IPS-18c (cell line): Measurements from ENCODE around the gene SMPD1.
"Not testable (repeated sequence)": the region's sequence is repeated elsewhere in the genome, so short reads cannot be mapped to it uniquely, and the experiment has no call there.

Source experiments
- H3K4me3 ChIP-seq: 2 replicates; pipeline ENCODE4 v1.7.0; 2013; ENCODE audit warnings: low read depth, mild to moderate bottlenecking, low read length, moderate library complexity; ENCODE audit not compliant: insufficient read depth
- H3K9me3 ChIP-seq: one replicate; pipeline ENCODE4 v1.6.1; 2013; ENCODE audit warnings: mild to moderate bottlenecking, low read length, moderate library complexity; ENCODE audit not compliant: control insufficient read depth, insufficient read depth

The SMPD1 gene

DNA sequence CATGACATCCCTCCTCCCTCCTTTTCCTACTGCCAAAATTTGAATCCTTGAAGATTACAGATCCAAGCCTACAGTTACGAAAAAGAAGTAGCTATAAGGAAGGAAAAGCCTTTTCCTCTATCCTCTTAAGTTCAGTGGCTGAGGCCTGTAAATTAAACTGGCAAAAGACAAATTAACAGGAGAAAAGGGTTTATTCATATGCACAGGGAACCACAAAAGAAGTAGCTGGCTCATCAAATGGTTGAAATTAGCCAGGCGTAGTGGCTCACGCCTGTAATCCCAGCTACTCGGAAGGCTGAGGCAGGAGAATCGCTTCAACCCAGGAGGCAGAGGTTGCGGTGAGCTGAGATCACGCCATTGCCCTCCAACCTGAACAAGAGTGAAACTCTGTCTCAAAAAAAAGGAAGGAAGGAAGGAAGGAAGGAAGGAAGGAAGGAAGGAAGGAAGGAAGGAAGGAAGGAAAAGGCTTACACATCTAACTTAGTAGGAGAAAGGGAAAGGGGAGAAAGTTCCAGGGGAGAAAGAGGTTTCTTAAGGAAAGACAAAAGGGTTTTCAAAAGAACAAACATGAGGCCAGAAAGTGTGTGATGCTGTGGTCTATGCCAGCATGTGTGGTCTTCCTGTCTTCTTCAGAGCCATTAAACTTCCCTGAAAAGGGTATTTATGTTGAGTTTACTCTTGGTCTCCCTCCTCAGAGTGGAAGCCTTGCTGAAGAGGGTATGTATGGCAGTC lies 5.1 kb upstream of the SMPD1 start:
- no peak overlapping the region for H3K4me3 ChIP-seq

DNA sequence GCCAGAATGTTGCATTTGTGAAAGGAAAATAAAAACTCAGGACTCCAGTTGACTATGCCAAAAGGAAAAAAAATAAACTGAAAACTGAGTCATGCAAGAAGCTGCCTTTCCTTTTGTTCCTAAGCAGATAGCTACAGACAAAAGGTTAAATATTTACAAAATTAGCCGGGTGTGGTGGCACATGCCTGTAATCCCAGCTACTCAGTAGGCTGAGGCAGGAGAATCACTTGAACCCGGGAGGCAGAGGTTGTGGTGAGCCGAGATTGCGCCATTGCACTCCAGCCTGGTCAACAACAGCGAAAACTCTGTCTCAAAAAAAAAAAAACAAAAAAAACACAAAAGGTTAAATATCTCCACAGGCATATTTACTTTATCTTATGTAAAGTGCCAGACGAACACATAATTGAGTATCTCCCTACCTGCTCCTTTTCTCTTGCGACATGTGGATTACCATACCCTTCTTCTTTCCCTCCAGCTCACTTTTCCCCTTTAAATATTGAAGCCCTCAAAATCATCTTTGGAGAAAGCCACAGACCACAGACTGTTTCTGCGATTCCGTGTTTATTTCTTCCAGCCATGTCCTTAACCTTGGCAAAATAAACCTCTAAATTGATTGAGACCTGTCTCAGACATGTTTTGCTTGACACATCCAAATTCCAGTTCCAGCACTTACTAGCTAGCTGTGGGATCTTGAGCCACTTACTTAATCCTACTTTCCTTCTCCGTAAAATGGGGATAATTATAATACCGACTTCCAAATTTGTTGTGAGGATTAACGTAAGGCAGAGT lies 2.3 kb upstream of the SMPD1 start:
- H3K9me3 ChIP-seq, result no peaks in the 10 kb centered on the region
- no peak overlapping the region for H3K4me3 ChIP-seq

More for the DNA sequence above, 5.1 kb upstream of the SMPD1 start:
- no peaks in the 10 kb centered on the region for H3K9me3 ChIP-seq

DNA sequence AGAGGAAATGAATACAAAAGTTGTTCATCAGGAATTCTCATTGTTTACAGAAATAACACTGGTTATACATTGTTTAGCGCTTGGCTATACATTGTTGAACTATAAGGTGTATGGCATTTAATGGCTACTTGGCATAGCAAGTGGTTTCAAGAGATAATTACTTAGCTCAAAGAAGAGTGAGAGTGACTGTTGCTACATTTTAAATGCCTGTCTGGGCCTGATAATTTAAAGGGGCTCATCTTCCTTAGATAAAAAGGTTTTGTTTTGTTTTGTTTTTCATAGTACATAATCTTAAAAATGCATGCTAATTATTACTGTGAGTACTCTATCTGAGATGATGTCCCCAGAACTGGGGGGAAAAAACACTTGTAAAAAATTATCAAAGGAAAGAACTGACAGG lies 1.5 kb upstream of the SMPD1 start:
- Histone ChIP-seq H3K9me3 (no peaks in the 10 kb centered on the region), H3K4me3 (no peak overlapping the region)

DNA sequence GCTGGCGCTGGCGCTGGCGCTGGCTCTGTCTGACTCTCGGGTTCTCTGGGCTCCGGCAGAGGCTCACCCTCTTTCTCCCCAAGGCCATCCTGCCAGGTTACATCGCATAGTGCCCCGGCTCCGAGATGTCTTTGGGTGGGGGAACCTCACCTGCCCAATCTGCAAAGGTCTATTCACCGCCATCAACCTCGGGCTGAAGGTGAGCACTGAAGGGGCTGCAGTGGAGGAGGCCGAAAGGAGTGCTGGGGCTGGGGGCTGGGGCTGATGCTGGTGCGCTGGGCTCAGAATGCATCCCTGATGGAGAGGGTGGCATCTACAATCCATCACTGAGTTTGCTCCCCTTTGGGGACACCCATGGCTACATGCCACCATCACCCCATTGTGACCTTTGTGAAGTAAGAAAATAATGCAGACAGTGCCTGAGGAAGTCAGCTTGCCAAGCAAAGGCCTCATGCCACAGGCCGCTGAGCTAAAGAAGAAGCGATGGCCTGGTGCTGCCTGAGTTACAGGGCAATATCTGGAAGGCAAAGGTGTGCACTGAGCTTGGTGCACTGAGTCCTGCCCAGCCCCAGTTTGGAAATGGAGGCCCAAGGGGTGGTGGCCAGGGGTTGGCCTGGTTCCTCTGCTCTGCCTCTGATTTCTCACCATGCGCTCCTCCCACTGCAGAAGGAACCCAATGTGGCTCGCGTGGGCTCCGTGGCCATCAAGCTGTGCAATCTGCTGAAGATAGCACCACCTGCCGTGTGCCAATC lies 620 bp downstream of the SMPD1 start:
- Histone ChIP-seq H3K9me3 (peaks cover 2% of the 10 kb centered on the region), H3K4me3 (peak overlapping the region; percentile 79)

DNA sequence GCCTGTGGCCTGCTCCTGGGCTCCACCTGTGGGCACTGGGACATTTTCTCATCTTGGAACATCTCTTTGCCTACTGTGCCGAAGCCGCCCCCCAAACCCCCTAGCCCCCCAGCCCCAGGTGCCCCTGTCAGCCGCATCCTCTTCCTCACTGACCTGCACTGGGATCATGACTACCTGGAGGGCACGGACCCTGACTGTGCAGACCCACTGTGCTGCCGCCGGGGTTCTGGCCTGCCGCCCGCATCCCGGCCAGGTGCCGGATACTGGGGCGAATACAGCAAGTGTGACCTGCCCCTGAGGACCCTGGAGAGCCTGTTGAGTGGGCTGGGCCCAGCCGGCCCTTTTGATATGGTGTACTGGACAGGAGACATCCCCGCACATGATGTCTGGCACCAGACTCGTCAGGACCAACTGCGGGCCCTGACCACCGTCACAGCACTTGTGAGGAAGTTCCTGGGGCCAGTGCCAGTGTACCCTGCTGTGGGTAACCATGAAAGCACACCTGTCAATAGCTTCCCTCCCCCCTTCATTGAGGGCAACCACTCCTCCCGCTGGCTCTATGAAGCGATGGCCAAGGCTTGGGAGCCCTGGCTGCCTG lies 1.4 kb downstream of the SMPD1 start:
- no peak overlapping the region for H3K4me3 ChIP-seq

DNA sequence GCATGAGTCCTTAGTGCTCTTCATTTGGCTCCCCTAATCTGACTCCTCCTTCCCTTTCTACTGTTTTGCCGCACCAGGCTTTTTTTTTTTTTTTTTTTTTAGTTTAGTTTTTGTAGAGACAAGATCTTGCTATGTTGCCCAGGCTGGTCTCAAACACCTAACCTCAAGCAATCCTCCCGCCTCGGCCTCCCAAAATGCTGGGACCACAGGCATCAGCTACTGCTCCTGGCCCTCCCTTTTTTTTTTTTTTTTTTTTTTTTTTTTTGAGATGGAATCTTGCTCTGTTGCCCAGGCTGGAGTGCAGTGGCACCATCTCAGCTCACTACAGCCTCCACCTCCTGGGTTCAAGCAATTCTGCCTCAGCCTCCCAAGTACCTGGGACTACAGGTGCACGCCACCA lies 2.0 kb downstream of the SMPD1 start:
- not testable (repeated sequence) for H3K9me3 ChIP-seq, H3K4me3 ChIP-seq

More for the DNA sequence above, 1.4 kb downstream of the SMPD1 start:
- peaks cover 2% of the 10 kb centered on the region for H3K9me3 ChIP-seq

DNA sequence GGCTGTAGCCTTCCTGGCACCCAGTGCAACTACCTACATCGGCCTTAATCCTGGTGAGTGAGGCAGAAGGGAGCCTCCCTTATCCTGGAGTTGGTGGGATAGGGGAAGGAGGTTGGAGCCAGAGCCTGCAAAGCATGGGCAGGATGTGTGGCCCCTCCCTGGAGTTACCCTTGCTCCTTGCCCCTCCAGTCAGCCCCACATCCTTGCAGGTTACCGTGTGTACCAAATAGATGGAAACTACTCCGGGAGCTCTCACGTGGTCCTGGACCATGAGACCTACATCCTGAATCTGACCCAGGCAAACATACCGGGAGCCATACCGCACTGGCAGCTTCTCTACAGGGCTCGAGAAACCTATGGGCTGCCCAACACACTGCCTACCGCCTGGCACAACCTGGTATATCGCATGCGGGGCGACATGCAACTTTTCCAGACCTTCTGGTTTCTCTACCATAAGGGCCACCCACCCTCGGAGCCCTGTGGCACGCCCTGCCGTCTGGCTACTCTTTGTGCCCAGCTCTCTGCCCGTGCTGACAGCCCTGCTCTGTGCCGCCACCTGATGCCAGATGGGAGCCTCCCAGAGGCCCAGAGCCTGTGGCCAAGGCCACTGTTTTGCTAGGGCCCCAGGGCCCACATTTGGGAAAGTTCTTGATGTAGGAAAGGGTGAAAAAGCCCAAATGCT lies 3.9 kb downstream of the SMPD1 start:
- H3K9me3 ChIP-seq, result peaks cover 2% of the 10 kb centered on the region

DNA sequence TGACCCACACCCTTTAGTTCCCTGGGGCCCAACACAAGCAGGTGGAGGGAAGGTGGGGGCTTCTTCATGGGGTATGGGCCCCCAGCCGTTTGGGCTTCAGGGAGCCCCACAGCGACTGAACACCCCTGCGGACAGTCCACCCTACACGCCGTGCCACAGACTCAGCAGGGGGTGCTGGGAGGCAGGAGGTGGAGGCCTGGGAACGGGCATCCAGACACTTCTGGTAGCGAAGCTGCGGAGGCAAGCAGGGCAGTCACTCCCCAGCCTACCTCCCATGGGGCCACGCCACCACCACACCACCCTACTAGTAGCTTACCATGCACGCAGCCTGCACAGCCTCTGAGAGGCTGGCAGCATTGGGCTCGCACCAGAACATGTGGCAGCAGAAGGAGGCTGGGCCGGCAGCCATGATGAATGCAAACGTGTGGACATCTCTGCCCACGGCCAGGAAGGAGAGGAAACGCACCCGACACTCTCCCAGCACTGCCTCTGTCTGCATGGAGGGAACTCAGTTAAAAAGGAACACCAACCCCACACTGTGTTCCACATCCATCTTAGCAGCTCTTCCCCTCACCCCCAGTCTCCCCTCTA lies 5.3 kb downstream of the SMPD1 start:
- Histone ChIP-seq H3K4me3 (no peak overlapping the region), H3K9me3 (peaks cover 2% of the 10 kb centered on the region)

More for the DNA sequence above, 3.9 kb downstream of the SMPD1 start:
- no peak overlapping the region for H3K4me3 ChIP-seq

DNA sequence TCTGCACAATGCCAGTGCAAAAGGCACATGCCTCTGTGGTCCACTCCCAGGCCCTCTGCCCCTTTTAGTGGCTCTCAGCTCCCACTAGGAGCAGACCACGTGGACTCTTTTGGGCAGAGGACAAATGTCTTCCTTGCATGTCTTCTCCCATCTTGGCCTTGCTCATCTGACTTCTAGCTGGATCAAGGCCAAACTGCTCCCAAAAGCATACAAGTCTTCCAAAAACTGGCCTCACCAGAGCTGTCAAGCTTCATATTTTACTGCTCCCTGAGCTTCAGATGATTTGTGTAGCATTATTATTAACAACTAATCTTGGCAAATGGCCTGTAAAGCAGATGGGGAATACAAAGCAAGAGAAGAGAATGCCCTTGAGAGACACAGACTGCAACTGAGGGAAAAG lies 6.9 kb downstream of the SMPD1 start:
- Histone ChIP-seq H3K9me3 (peaks cover 2% of the 10 kb centered on the region), H3K4me3 (no peak overlapping the region)

DNA sequence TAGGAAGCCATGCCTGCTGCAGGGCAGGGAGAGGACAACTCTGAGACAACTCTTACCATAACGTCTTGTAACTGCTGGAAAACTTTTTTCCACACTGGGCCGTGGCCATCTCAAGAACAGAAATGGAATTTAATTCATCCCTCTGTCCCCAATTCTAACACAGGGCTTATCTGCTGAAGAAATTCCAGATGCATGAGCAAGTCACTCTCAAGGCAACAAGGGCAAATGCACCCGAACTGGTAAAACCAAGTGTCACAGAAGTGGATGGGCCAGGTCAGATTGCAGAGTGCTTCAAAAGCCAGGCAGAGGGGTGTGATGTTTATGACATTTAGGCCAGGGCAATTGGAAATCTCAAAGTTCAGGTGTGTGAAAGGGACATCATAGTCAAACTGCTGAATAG lies 7.4 kb downstream of the SMPD1 start:
- no peak overlapping the region for H3K4me3 ChIP-seq
- H3K9me3 ChIP-seq, result peaks cover 2% of the 10 kb centered on the region

DNA sequence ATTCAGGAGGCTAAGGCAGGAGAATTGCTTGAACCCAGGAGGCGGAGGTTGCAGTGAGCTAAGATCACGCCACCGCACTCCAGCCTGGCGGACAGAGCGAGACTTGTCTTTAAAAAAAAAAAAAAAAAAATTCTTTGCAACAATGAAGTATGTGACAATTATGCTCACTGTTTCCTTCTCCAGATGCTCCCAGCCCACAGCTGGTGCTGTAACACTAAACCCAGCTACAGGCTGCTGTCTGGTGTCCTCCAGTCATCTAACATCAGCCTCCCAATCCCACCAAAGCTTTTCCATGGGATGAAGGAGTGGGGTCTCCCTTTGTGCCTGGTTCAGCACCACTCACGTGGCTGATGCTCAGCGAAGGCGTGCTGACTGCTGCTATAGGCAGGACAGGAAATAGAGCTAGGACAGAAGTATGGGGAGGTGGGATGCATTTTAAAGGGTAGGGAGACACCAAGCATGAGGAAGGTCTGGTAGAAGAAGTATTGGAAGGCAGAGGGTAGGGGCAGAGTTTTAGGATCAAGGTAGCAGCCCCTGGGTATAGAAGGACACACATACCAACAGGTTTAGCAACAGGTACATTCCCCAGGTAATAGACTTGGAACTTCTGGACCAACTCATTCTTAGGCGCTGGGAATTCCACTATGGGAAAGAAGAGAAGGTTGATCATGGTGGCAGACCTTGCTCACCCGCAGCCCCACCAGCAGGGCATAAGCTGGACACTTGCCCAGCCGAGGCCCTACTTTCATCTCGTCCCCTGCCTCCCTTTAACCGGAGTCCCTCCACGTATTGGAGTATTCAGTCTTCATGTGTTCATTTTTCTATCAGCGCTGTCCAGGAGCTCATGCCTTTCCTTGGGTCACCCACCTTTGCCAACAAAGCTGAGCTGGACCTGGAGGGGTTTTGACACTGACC lies 10.4 kb downstream of the SMPD1 start:
- H3K9me3 ChIP-seq, result no peaks in the 10 kb centered on the region
- H3K4me3 ChIP-seq, result no peak overlapping the region

DNA sequence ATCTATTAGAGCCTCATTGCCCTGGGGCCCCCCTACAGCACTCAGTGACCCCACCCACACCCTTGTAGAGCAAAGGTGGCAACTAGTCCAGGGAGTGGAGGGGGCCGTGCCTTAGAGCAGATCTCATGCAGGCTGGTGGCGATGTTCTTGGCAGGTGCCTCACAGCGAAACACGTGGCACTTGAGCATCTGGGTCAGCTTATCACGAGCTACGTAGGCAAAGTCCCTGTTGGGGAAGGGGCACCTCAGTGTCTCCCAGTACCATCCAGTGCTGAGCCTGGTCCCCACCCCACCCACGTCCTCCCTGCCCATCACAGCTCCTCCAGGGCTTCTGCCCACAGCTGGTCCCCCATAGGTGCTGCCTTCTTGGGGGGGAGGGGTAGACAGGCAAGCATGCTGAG lies 11.2 kb downstream of the SMPD1 start:
- Histone ChIP-seq H3K9me3 (no peaks in the 10 kb centered on the region), H3K4me3 (no peak overlapping the region)

DNA sequence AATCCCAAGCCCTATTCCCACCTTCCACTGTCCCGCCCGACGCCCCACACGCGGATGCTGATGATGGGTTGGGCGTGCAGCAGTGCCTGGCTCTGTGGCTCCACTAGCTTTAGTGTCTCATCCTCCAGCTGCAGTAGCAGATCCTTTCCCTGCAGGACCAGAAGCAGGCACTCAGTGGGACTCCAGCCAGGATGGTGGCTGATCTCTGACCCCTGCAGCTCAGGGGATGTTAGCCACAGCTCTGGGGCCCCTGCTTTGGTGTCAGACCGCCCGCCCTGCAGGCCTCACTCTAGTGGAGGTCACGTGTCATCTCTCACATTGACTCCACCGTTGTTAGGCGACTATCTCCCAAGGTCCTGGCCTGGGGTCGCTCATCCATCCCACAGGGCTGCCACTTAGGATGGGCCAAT lies 11.8 kb downstream of the SMPD1 start:
- Histone ChIP-seq H3K9me3 (no peaks in the 10 kb centered on the region), H3K4me3 (no peak overlapping the region)

DNA sequence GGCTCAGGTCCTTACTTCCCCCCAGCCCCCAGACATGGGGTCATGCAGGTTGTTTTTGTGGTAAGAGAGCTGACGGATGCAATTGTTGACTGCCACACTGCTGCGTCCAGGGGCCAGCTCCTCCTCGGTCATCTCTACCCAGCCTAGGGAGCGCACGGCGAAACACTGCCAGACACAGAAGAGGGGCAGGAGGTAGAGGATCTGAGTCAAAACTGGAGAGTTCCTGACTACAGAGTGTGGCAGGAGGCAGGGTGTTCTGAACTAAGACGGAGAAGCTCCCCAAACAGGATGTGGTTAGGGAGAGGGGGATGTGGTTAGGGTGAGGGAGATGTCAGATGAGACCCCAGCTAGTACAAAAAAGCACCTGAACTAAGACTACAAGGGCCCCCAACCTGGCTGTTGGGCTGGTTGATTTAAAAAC lies 12.3 kb downstream of the SMPD1 start:
- H3K4me3 ChIP-seq, result no peak overlapping the region
- H3K9me3 ChIP-seq, result no peaks in the 10 kb centered on the region

DNA sequence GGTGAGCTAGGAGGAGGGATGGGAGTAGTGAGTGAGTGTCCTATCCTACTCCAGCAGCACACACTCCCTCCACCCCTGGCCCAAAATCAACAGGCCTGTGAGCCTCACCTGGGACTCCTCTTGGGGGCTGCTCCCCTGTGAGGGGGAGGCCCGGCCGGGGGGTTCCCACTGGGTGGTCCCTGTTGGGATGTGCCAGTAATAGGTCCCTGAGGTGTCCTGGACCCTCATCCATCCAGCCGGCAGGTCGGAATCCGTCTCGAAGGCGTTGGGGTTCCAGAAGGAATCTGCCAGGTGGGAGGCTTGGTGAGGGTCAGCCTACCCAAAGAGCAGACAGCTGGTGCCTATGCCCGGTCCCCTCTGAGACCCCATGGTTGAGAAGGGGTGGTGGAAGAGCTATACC lies 13.3 kb downstream of the SMPD1 start:
- no peak overlapping the region for H3K4me3 ChIP-seq
- H3K9me3 ChIP-seq, result no peaks in the 10 kb centered on the region
